ENCODE measurements around the gene LRP1. TPM values are rescaled to one million over a fixed set of nuclear protein-coding genes. Genes with fewer than 3 reads are reported as not detected.

LRP1 gene
- total and polyA plus RNA-seq, 4 donors = 87.5 to 375 (median 139) TPM

GRCh38 chr12:57110104-57111030, 17.9 kb upstream of the LRP1 start:
- peaks cover 7 to 45% (median 33%) of the 10 kb centered on the region in 4 donors for H3K4me1 ChIP-seq (ENCODE audit: control insufficient read depth in 4 of 4, insufficient read depth in 4 of 4, low read length in 3 of 4)

More at GRCh38 chr12:57110104-57111030, 17.9 kb upstream of the LRP1 start:
- H3K4me3 ChIP-seq (ENCODE audit: low read depth in 1 of 3, low read length in 3 of 3) = peak overlapping the region; percentile 71 to 93 (median 86)
- TF ChIP-seq GABPA (IDR thresholded peaks at IDR 0.05 in 1 of 2, conservative IDR thresholded peaks at IDR 0.05 in 1 of 2) (no peak), YY1 (IDR thresholded peaks at IDR 0.05) (no peak), NR2F2 (IDR thresholded peaks at IDR 0.05) (peak; percentile 11), JUND (IDR thresholded peaks at IDR 0.05) (no peak), ZBTB33 (IDR thresholded peaks at IDR 0.05) (no peak), MAX (IDR thresholded peaks at IDR 0.05) (no peak), ATF3 (IDR thresholded peaks at IDR 0.05) (no peak), EGR1 (IDR thresholded peaks at IDR 0.05; ENCODE audit: low read depth in 2 of 2) (peak in 1 of 2 donors; percentile 29), RXRA (IDR thresholded peaks at IDR 0.05) (peak in 1 of 2 donors; percentile 34), FOXA2 (IDR thresholded peaks at IDR 0.05) (no peak), REST (IDR thresholded peaks at IDR 0.05) (no peak), TAF1 (conservative IDR thresholded peaks at IDR 0.05) (no peak), FOXA1 (IDR thresholded peaks at IDR 0.05) (no peak), CTCF (IDR thresholded peaks at IDR 0.05; ENCODE audit: low read depth, low read length, missing input control) (no peak), SP1 (IDR thresholded peaks at IDR 0.05) (peak; percentile 21), RAD21 (IDR thresholded peaks at IDR 0.05) (peak in 1 of 2 donors; percentile 60), HNF4A (conservative IDR thresholded peaks at IDR 0.05) (peak; percentile 40 to 55), HNF4G (IDR thresholded peaks at IDR 0.05) (no peak)
- H3K9ac ChIP-seq (ENCODE audit: low read depth in 1 of 2, low read length in 2 of 2) = peak overlapping the region; percentile 98 to 99
- 3% methylated on average over 28 of the region's 28 CpGs for WGBS
- no peaks in the 10 kb centered on the region for H3K9me3 ChIP-seq (ENCODE audit: control insufficient read depth in 4 of 4, low read length in 3 of 4)
- H3K36me3 ChIP-seq (ENCODE audit: control insufficient read depth in 4 of 4, insufficient read depth in 3 of 4, low read depth in 1 of 4, low read length in 3 of 4) = peaks cover 11 to 21% (median 15%) of the 10 kb centered on the region in 4 donors
- peak overlapping the region; percentile 99 for H3K27ac ChIP-seq (ENCODE audit: low read depth in 1 of 2, low read length in 2 of 2)
- H3K27me3 ChIP-seq (ENCODE audit: control insufficient read depth in 4 of 4, insufficient read depth in 4 of 4, low read length in 3 of 4) = no peaks in the 10 kb centered on the region
- peak; percentile 77 for DNase-seq (ENCODE audit: low spot score)
